Measurements from ENCODE around the gene RBM28.

GRCh38 chr7:128391805-128392204, 48.1 kb upstream of the RBM28 start:
- no peak for TF ChIP-seq CTCF (conservative IDR thresholded peaks at IDR 0.05; ENCODE audit: low read depth, low read length)
- no peak for TF ChIP-seq EZH2 (IDR thresholded peaks at IDR 0.05; ENCODE audit: low read length, unreplicated experiment)
- no peak for TF ChIP-seq EZH2phosphoT487 (IDR thresholded peaks at IDR 0.05; ENCODE audit: borderline replicate concordance, low read length)

Data from PC-3 (cell line).